OCI-LY7 (cell line): ENCODE data around the gene CCDC47.

ENCODE experiments used
- EZH2phosphoT487 ChIP-seq: fragments of 200-600 bp; sonication (generic); IDR thresholded peaks from 2 replicates; pipeline ENCODE4 v1.6.1; 2018; ENCODE audit warnings: low read depth, borderline replicate concordance, mild to moderate bottlenecking, mixed run types, antibody characterized with exemption, low read length, moderate library complexity, mixed read lengths
- TF ChIP-seq, protein P1 (sequence below): fragments of 200-600 bp; sonication (generic); conservative IDR thresholded peaks from 2 replicates; pipeline ENCODE4 v1.5.1; 2014; ENCODE audit warnings: mild to moderate bottlenecking, antibody characterized with exemption, low read length, moderate library complexity, mixed read lengths

DNA sequence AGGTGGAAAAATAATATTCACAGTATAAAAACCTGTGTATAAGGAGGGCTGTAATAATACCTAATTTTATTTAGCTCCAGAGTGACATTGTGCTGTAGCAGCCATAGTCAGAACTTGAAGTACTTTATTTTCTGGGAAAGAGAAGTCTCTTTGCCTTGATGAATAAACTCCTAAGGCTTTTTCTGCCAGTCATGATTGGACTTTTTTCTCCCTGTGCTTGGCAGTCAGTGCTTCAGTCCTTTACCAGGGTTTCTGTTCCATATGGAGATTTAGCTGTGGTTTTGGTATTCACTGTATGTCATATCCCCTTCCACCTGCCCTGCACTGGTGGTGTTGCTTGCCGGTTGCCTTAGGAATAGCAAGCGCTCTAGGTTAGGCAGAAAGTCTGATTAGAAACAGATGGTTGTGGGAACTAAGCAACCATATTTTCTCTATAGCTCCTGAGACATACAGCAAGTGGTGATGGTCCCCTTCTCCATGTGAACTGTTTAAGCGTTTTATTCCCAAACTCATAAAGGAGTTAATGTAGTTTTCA is 25.2 kb upstream of the CCDC47 start:
- TF ChIP-seq, protein P1, sequence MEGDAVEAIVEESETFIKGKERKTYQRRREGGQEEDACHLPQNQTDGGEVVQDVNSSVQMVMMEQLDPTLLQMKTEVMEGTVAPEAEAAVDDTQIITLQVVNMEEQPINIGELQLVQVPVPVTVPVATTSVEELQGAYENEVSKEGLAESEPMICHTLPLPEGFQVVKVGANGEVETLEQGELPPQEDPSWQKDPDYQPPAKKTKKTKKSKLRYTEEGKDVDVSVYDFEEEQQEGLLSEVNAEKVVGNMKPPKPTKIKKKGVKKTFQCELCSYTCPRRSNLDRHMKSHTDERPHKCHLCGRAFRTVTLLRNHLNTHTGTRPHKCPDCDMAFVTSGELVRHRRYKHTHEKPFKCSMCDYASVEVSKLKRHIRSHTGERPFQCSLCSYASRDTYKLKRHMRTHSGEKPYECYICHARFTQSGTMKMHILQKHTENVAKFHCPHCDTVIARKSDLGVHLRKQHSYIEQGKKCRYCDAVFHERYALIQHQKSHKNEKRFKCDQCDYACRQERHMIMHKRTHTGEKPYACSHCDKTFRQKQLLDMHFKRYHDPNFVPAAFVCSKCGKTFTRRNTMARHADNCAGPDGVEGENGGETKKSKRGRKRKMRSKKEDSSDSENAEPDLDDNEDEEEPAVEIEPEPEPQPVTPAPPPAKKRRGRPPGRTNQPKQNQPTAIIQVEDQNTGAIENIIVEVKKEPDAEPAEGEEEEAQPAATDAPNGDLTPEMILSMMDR: no peak
- TF ChIP-seq EZH2phosphoT487: no peak
